ENCODE measurements around the gene TRAFD1.

TRAFD1 gene

GRCh38 chr12:112199136-112199535 lies 73.8 kb downstream of the TRAFD1 start:
- Histone ChIP-seq H3K9ac (ENCODE audit: low read length) (no peak overlapping the region), H3F3A (ENCODE audit: insufficient read depth) (0 out of 2 replicates have a peak, but pooled peaks cover 5% of the 10 kb centered on the region), H3K4me2 (ENCODE audit: low read depth, low read length, poor library complexity, severe bottlenecking) (no peak overlapping the region), H3K27me3 (ENCODE audit: low read length) (no peaks in the 10 kb centered on the region), H3K9me3 (ENCODE audit: insufficient read depth, low read length) (no peaks in the 10 kb centered on the region), H3K27ac (ENCODE audit: low read depth, low read length) (no peak overlapping the region), H3K79me2 (ENCODE audit: insufficient read depth, low read length) (no peaks in the 10 kb centered on the region), H3K36me3 (ENCODE audit: low read length) (no peaks in the 10 kb centered on the region; the same call in 1 of the 2 replicates), H2AFZ (ENCODE audit: low read depth, low read length, severe bottlenecking) (no peak overlapping the region), H4K20me1 (ENCODE audit: low read depth, low read length) (no peaks in the 10 kb centered on the region), H3K4me3 (ENCODE audit: insufficient read depth, low read length, poor library complexity, severe bottlenecking) (no peak overlapping the region), H3K9me2 (replicated peaks; ENCODE audit: insufficient read depth, low read length) (no peaks in the 10 kb centered on the region)
- no peak for TF ChIP-seq EZH2phosphoT487 (conservative IDR thresholded peaks at IDR 0.05; ENCODE audit: low read length)
- no peak for TF ChIP-seq CTCF (IDR thresholded peaks at IDR 0.05; ENCODE audit: insufficient read depth, low read length, poor library complexity, severe bottlenecking)

Data from SU-DHL-6 (cell line).